Measurements from ENCODE around the gene CLDN18.

DNA sequence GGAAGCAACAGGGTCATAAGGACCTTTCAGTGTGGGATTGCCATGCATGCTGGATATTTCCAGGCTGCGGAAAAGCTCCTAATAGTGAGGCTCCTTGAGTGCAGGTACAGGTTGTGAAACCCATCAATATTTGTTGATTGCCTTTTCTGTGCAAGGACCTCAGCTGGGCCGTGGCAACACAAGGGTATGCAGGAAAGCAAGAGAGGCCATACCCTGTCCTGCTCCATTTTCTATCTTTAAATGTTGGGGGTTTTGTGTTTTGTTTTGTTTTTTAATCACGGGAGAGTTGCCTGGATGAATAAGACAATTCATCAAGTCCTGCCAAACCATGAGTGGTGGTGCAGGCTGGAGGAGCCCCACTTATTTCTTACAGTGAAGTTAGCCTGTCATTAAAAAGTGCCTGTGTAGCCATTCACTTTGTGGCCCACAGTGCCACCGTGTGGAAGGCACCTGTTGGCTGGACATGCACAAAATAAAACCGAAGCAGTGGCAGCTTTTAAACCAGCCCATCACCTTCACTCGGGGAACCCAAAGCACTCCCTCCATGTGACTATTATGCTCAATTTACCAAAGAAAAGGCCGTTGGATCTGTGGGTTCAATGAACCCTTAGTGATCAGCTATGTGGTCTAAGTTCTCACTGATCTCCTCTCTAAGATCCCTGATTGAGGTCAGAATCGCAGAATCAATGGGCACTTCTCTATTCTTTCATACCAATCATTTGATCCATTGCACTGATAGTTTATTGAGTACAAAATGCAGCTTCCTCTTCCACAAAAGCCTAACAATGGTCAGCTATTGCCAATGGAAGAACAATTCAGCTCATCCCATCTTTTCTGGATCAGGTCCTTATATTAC is 42.2 kb downstream of the CLDN18 start:
- no peak for TF ChIP-seq EZH2 (IDR thresholded peaks at IDR 0.05; ENCODE audit: borderline replicate concordance, low read depth, low read length, severe bottlenecking)
- TF ChIP-seq, protein P1, sequence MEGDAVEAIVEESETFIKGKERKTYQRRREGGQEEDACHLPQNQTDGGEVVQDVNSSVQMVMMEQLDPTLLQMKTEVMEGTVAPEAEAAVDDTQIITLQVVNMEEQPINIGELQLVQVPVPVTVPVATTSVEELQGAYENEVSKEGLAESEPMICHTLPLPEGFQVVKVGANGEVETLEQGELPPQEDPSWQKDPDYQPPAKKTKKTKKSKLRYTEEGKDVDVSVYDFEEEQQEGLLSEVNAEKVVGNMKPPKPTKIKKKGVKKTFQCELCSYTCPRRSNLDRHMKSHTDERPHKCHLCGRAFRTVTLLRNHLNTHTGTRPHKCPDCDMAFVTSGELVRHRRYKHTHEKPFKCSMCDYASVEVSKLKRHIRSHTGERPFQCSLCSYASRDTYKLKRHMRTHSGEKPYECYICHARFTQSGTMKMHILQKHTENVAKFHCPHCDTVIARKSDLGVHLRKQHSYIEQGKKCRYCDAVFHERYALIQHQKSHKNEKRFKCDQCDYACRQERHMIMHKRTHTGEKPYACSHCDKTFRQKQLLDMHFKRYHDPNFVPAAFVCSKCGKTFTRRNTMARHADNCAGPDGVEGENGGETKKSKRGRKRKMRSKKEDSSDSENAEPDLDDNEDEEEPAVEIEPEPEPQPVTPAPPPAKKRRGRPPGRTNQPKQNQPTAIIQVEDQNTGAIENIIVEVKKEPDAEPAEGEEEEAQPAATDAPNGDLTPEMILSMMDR (IDR thresholded peaks at IDR 0.05; ENCODE audit: borderline replicate concordance, extremely low read depth, low read length, poor library complexity, severe bottlenecking): peak; percentile 45

Data from DND-41 (cell line).